HG03108 (cell line): ENCODE data around the gene MAD1L1.

Experiments
- ATAC-seq: cut with Tn5 transposase; IDR thresholded peaks from one replicate; pipeline ENCODE4 v1.9.1; 2021; ENCODE audit warnings: moderate library complexity; ENCODE audit not compliant: unreplicated experiment

The MAD1L1 gene

GRCh38 chr7:2019711-2020511 lies 212.8 kb downstream of the MAD1L1 start:
- no peak for ATAC-seq

GRCh38 chr7:2019461-2019710 lies 213.4 kb downstream of the MAD1L1 start:
- no peak for ATAC-seq

GRCh38 chr7:2018569-2019460 lies 213.9 kb downstream of the MAD1L1 start:
- no peak for ATAC-seq

GRCh38 chr7:2017914-2018568 lies 214.7 kb downstream of the MAD1L1 start:
- no peak for ATAC-seq

DNA sequence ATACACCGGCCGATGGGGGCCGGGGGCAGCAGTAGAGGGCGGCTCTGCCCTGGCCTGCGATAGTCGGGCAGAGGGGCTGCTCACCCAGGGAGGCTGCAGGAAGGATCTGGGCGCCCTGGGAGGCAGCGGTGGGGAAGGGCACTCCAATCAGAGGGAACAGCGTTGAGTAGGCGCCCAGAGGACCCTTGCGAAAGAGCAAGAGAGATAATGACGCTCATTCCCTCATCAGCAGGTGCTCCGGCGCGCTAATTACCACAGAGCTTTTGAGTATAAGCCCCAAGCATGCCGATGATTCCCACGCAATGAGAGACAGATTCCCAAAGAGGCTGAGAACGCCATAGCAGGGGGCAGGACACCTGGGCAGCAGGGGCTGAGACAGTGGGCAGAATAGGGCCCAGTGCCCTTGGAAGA lies 215.3 kb downstream of the MAD1L1 start:
- no peak for ATAC-seq

- no peak for ATAC-seq
These were observed 215.8 kb downstream of the MAD1L1 start for GRCh38 chr7:2016761-2017480.

DNA sequence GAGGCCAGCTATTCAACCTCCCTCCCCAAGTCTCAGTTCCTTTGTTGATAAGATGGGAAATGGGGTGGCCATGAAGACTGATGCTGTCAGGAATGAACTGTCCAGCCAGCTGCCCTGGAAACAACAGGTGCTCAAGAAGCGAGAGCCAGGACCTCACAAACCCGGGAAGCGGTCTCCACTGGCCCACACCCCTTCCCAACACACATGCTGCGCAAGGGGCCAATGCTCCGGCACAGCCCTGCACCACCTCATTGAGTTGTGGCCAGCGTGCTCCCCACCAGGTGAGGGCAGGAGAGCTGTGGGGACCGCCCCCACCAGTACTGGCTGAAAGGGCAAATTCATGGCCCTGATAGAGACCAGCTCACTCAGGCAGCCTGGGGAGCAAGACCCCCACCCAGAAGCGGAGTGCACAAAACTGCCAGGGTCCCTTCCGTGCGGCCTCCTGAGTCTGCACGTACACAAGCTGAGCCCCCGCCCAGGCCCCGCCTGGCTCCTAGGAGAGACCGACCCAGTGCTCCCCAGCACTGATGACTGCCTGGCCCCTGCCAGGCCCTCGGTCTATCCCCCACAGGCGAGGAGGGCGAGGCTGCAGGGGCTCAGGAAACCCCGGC lies 216.6 kb downstream of the MAD1L1 start:
- ATAC-seq, result no peak

DNA sequence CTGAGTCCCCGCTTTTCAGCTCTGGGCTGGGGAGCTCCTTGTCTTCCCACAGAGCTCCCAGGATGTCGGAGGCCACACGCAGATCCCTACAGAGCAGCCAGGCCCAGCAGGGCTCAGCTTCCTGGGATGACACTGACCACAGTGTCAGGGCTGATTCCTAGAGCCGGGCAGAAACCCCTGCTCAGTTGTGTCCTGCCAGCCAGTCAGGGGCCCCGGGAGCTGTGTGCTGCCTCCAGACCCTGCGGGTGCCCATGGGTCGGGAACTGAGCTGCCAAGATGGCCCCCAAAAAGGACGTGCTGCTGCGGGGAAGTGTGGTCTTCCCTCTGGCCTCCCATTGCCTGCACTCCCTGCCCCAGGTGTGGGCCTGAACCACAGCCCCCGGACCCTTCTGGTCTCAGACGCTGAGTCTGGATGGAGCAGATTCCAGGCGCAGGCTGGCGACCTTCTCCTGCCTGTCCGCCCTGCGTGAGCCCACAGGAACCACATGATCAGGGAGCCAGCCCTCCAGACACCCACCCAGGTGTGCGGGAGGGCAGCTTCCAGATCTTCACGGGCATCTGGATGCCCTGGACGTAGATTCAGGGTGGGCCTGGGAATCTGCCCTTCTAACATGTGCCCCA lies 217.4 kb downstream of the MAD1L1 start:
- ATAC-seq, result no peak

GRCh38 chr7:2014391-2015241 lies 218.1 kb downstream of the MAD1L1 start:
- ATAC-seq, result no peak

- ATAC-seq, result no peak
These were observed 219.1 kb downstream of the MAD1L1 start for GRCh38 chr7:2013381-2014311.

GRCh38 chr7:2012981-2013380 lies 219.8 kb downstream of the MAD1L1 start:
- no peak for ATAC-seq

DNA sequence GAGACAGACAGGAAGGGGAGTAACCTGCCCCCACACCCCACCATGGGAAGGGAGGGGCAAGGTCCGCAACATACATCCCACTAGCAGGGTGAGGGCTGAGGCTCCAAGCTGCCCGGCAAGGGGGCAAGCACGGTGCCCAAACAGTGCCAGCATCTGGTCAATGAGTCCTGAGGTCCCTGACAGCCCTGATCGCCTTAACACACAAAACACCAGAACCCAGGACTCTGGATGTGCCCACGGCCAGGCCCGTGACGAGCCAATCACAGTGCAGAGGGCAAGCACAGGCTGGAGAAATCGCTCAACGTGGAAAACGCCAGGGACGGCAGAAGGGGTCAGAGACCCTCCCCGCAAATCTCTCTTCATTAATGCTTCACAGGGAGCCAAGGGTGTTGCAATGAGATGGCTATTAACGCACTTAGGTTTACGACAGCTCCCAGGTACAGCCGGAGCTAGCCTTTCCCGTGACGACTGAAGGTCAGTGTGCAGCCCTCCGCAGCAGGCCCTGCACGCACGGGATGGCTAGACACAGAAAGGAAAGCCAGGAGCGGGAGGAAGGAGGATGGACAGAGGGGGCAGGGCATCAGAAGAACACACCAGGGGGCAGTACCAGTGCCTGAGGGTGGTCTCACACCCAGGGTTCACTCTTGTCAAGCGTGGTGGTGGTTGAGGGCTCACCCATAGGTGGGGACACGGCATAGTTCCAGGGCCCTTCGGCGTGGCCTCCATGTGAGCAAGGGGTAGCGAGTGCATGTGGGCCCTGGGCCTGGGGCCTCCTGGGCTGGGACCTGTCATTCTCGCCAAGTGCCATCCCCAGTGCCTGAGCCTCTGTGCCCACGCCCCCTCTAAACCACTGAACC lies 220.5 kb downstream of the MAD1L1 start:
- ATAC-seq, result no peak

GRCh38 chr7:2011266-2012043 lies 221.3 kb downstream of the MAD1L1 start:
- ATAC-seq, result no peak

GRCh38 chr7:2010551-2011265 lies 222.0 kb downstream of the MAD1L1 start:
- no peak for ATAC-seq

GRCh38 chr7:2010101-2010500 lies 222.6 kb downstream of the MAD1L1 start:
- no peak for ATAC-seq

- no peak for ATAC-seq
These were observed 223.2 kb downstream of the MAD1L1 start for GRCh38 chr7:2009541-2010001.
